ENCODE data around the gene NEURL2.
A peak's percentile ranks its signal among the peaks of the same experiment; 100 is the strongest.

- 0 out of 2 replicates have a peak, but pooled peaks have one; percentile 5 for TF ChIP-seq CTCF (IDR thresholded peaks at IDR 0.05; ENCODE audit: low read length)
- TF ChIP-seq EZH2 (optimal IDR thresholded peaks at IDR 0.05; ENCODE audit: low read depth, low read length) = no peak
These were observed 677 bp downstream of the NEURL2 start for GRCh38 chr20:45890077-45890984.
